ENCODE results near the gene PAGE4. TPM values are rescaled to one million over a fixed set of nuclear protein-coding genes. Genes with fewer than 3 reads are reported as not detected.

PAGE4 gene
- total RNA-seq, 1 experiment from 2014 or later: not detected

Other genes with a start within 250 kb of the PAGE4 start
- not detected in 2 replicates for gene GAGE12H, start 249.4 kb upstream of the PAGE4 start, total RNA-seq (2021)
- gene GAGE2A, start 239.8 kb upstream of the PAGE4 start, total RNA-seq (2021): not detected in 2 replicates
- gene GAGE1, start 230.3 kb upstream of the PAGE4 start, total RNA-seq (2021): not detected in 2 replicates
- not detected in 2 replicates for gene PAGE1, start 133.3 kb upstream of the PAGE4 start, total RNA-seq (2021)
- 6.4 and 6.7 TPM in 2 replicates for gene USP27X, start 50.2 kb downstream of the PAGE4 start, total RNA-seq (2021)
- 21.4 and 25.3 TPM in 2 replicates for gene CLCN5, start 93.3 kb downstream of the PAGE4 start, total RNA-seq (2021)

Data from A673 (cell line).